HCT116 (cell line): Measurements from ENCODE around the gene A4GNT. TPM values are rescaled to one million over a fixed set of nuclear protein-coding genes. Genes with fewer than 3 reads are reported as not detected.
"Not testable (repeated sequence)": the region's sequence is repeated elsewhere in the genome, so short reads cannot be mapped to it uniquely, and the experiment has no call there.

Experiments used
- ATAC-seq: fragments of 200-7000 bp; cut with Tn5 transposase; 2 replicates; pipeline ENCODE4 v1.9.1; 2020; ENCODE audit warnings: mild to moderate bottlenecking, moderate library complexity
- BruUV-seq: library from RNA; stranded (reverse); fragments of 400-500 nt; replicated peaks from 2 replicates; lab custom pipeline; 2021; lab: Mats Ljungman, UMichigan
- CTCF ChIA-PET: fragments of 300-600 bp; sonication (Branson Sonifier 250); formaldehyde crosslinking; loops from one replicate; lab custom pipeline; 2021; ENCODE audit warnings: antibody characterized with exemption; lab: Charles Lee
- POLR2A ChIA-PET: fragments of 300-600, 350-600 bp; sonication (Branson Sonifier 250); formaldehyde crosslinking; loops from one replicate; lab custom pipeline; 2021; ENCODE audit warnings: antibody characterized with exemption; lab: Charles Lee
- RAD21 ChIA-PET, 2 experiments: fragments of 300-600 bp; sonication (Branson Sonifier 250); formaldehyde crosslinking; loops; one replicate each; lab custom pipeline; 2023; ENCODE audit warnings: low total read pairs in 2 of 2; ENCODE audit not compliant: uncharacterized antibody in 2 of 2, unreplicated experiment in 2 of 2, low non-redundant PET in 1 of 2; lab: Charles Lee
- DNase-seq: peaks from one replicate; pipeline ENCODE4 v3.0.0-alpha.2; 2010; ENCODE audit warnings: low read depth, low spot score
- H2AFZ ChIP-seq: fragments of 200-600 bp; shearing (Covaris generic), sonication (generic); 2 replicates; pipeline ENCODE4 v1.6.1; 2017; ENCODE audit warnings: low read depth, mixed run types, mixed read lengths, antibody characterized with exemption, low read length; ENCODE audit not compliant: poor library complexity, severe bottlenecking
- H3K27ac ChIP-seq: 2 replicates; pipeline ENCODE4 v1.5.1; 2012; ENCODE audit warnings: low read depth, low read length
- H3K27me3 ChIP-seq: fragments of 200-600 bp; sonication (generic); 2 replicates; pipeline ENCODE4 v1.6.1; 2016; ENCODE audit warnings: mixed run types, low read length, mixed read lengths; ENCODE audit not compliant: insufficient read depth
- H3K36me3 ChIP-seq, 2 experiments: fragments of 200-500 bp in 1 of 2; fragments of 200-600 bp in 1 of 2; sonication (Bioruptor generic) in 1 of 2; sonication (generic) in 1 of 2; 2 replicates each; pipeline versions ENCODE4 v1.5.1 to v1.6.1; 2014 to 2016; ENCODE audit warnings: low read length in 2 of 2, inconsistent platforms in 1 of 2, mixed read lengths in 1 of 2, mixed run types in 1 of 2; ENCODE audit not compliant: insufficient read depth in 2 of 2, control insufficient read depth in 1 of 2
- H3K4me1 ChIP-seq, 2 experiments: fragments of 200-600 bp in 1 of 2; sonication (generic) in 1 of 2; 2 replicates each; pipeline versions ENCODE4 v1.5.1 to v1.6.1; 2012 to 2017; ENCODE audit warnings: low read length in 2 of 2, inconsistent platforms in 1 of 2, mild to moderate bottlenecking in 1 of 2, mixed read lengths in 1 of 2, mixed run types in 1 of 2, moderate library complexity in 1 of 2; ENCODE audit not compliant: insufficient read depth in 2 of 2, control insufficient read depth in 1 of 2
- H3K4me2 ChIP-seq: fragments of 200-600 bp; sonication (generic); 2 replicates; pipeline ENCODE4 v1.6.1; 2017; ENCODE audit warnings: mixed run types, low read length, mixed read lengths
- H3K4me3 ChIP-seq, 2 experiments: fragments of 200-600 bp in 1 of 2; sonication (generic) in 1 of 2; replicated peaks in 1 of 2; 2 replicates each; pipeline ENCODE4 v1.5.1; 2011 to 2016; ENCODE audit warnings: low read length in 2 of 2, control low read depth in 1 of 2, low read depth in 1 of 2, mild to moderate bottlenecking in 1 of 2, mixed read lengths in 1 of 2, mixed run types in 1 of 2
- H3K79me2 ChIP-seq: fragments of 200-600 bp; sonication (generic); 2 replicates; pipeline ENCODE4 v1.6.1; 2017; ENCODE audit warnings: mild to moderate bottlenecking, mixed run types, low read length, moderate library complexity, mixed read lengths; ENCODE audit not compliant: insufficient read depth
- H3K9ac ChIP-seq: fragments of 200-600 bp; sonication (generic); 2 replicates; pipeline ENCODE4 v1.6.1; 2016; ENCODE audit warnings: low read length, mixed read lengths
- H3K9me2 ChIP-seq: fragments of 200-600 bp; sonication (generic), shearing (Covaris generic); 2 replicates; pipeline ENCODE4 v1.6.1; 2017; ENCODE audit warnings: mixed run types, mild to moderate bottlenecking, moderate library complexity; ENCODE audit not compliant: insufficient read depth
- H3K9me3 ChIP-seq, 2 experiments: fragments of 200-500 bp in 1 of 2; fragments of 200-600 bp in 1 of 2; sonication (Bioruptor generic) in 1 of 2; sonication (generic) in 1 of 2; 2 replicates each; pipeline ENCODE4 v1.6.1; 2014 to 2017; ENCODE audit warnings: low read length in 2 of 2, mixed read lengths in 2 of 2, inconsistent platforms in 1 of 2, low read depth in 1 of 2, mild to moderate bottlenecking in 1 of 2, mixed run types in 1 of 2, moderate library complexity in 1 of 2; ENCODE audit not compliant: control insufficient read depth in 1 of 2, insufficient read depth in 1 of 2
- H4K20me1 ChIP-seq: fragments of 200-600 bp; sonication (generic), shearing (Covaris generic); 2 replicates; pipeline ENCODE4 v1.6.1; 2017; ENCODE audit warnings: mixed run types, mild to moderate bottlenecking, moderate library complexity; ENCODE audit not compliant: insufficient read depth
- ATF3 ChIP-seq: IDR thresholded peaks from 2 replicates; pipeline ENCODE4 v1.6.1; 2012
- CEBPB ChIP-seq: IDR thresholded peaks from 2 replicates; pipeline ENCODE4 v1.6.1; 2012; ENCODE audit warnings: low read depth
- CTCF ChIP-seq, 3 experiments: fragments of 200-600 bp in 1 of 3; sonication (generic) in 1 of 3; IDR thresholded peaks in 2 of 3; conservative IDR thresholded peaks in 1 of 3; 2 replicates each; pipeline ENCODE4 v1.5.1; 2012 to 2017; ENCODE audit warnings: low read depth in 2 of 3, low read length in 2 of 3, antibody characterized with exemption in 1 of 3, borderline replicate concordance in 1 of 3, control low read depth in 1 of 3, mild to moderate bottlenecking in 1 of 3, mixed read lengths in 1 of 3, mixed run types in 1 of 3, moderate library complexity in 1 of 3; ENCODE audit not compliant: insufficient read depth in 1 of 3
- SRF ChIP-seq: IDR thresholded peaks from 2 replicates; pipeline ENCODE4 v1.6.1; 2012; ENCODE audit warnings: low read depth
- ZBTB33 ChIP-seq: IDR thresholded peaks from 2 replicates; pipeline ENCODE4 v1.6.1; 2011; ENCODE audit warnings: mild to moderate bottlenecking, low read length, moderate library complexity; ENCODE audit not compliant: insufficient replicate concordance; ENCODE audit errors: extremely low read depth
- ZFX ChIP-seq: fragments of 450-650 bp; IDR thresholded peaks from 2 replicates; pipeline ENCODE4 v1.6.1; 2017
- ZNF274 ChIP-seq: fragments of 200-500 bp; sonication (Bioruptor generic); IDR thresholded peaks from 2 replicates; pipeline ENCODE4 v1.6.1; 2014; ENCODE audit warnings: mild to moderate bottlenecking, low read depth, low read length, inconsistent platforms
- intact Hi-C: fragments of 100-400 bp; cut with micrococcal nuclease; formaldehyde crosslinking; loops from 2 replicates; pipeline ENCODE4 v1.10.0; 2022
- total RNA-seq: library from RNA; stranded (reverse); gene quantifications from one replicate; pipeline ENCODE4 v1.2.1, GENCODE V29; 2021; ENCODE audit not compliant: unreplicated experiment

A4GNT gene
- total RNA-seq, 1 experiment from 2014 or later, result not detected

- Histone ChIP-seq H3K27ac (no peak overlapping the region), H3K4me3 (no peak overlapping the region), H3K9ac (no peak overlapping the region), H3K27me3 (no peaks in the 10 kb centered on the region), H3K36me3 (peaks cover 3 to 10% of the 10 kb centered on the region in 2 experiments; a peak in 2 of 4 replicates), H2AFZ (no peak overlapping the region), H3K4me2 (no peak overlapping the region), H3K9me2 (no peaks in the 10 kb centered on the region), H3K4me1 (no peaks in the 10 kb centered on the region), H3K79me2 (no peaks in the 10 kb centered on the region), H4K20me1 (no peaks in the 10 kb centered on the region)
- ChIA-PET RAD21 (no interaction called here), CTCF (no interaction called here)
- DNase-seq (no peak), ATAC-seq (no peak)
- BruUV-seq, result no TSS peak
- intact Hi-C loops, result no loop called here
- no peak for TF ChIP-seq ZBTB33
- no peak for TF ChIP-seq CTCF (IDR thresholded peaks at IDR 0.05 in 2 of 3, conservative IDR thresholded peaks at IDR 0.05 in 1 of 3; ENCODE audit: borderline replicate concordance in 1 of 3, insufficient read depth in 1 of 3, low read depth in 2 of 3, low read length in 2 of 3)
- TF ChIP-seq CEBPB, result no peak
- no peak for TF ChIP-seq ATF3
- no peak for TF ChIP-seq ZFX
- no peak for TF ChIP-seq SRF
- TF ChIP-seq ZNF274, result no peak
- TF ChIP-seq, all 23 proteins: peak for 0
- POLR2A ChIA-PET, result no interaction called here
- H3K9me3 ChIP-seq, result 0 out of 4 replicates have a peak, but pooled peaks cover 0 to 3% of the 10 kb centered on the region in 2 experiments
These were observed 43.1 kb downstream of the A4GNT start for GRCh38 chr3:138089091-138089490.

- ATAC-seq, H3K9ac ChIP-seq, RAD21 ChIA-PET, H3K27ac ChIP-seq, intact Hi-C loops, H4K20me1 ChIP-seq, H3K4me2 ChIP-seq, H3K27me3 ChIP-seq, H3K4me3 ChIP-seq, CTCF ChIA-PET, H2AFZ ChIP-seq, BruUV-seq, DNase-seq, H3K79me2 ChIP-seq, H3K9me3 ChIP-seq, H3K9me2 ChIP-seq, POLR2A ChIA-PET: not testable (repeated sequence)
- peaks cover 16 to 21% of the 10 kb centered on the region in 2 experiments for H3K4me1 ChIP-seq
- H3K36me3 ChIP-seq, result peaks cover 6 to 13% of the 10 kb centered on the region in 2 experiments; a peak in 2 of 4 replicates
These were observed 46.4 kb downstream of the A4GNT start for GRCh38 chr3:138085745-138086144.
